Activated CD8-positive, alpha-beta memory T cell treated with anti-CD3 and anti-CD28 coated beads for 48 hours (primary cell): ENCODE results near the gene CENPP.
"Not testable (repeated sequence)": the region's sequence is repeated elsewhere in the genome, so short reads cannot be mapped to it uniquely, and the experiment has no call there.

Source experiments
- DNase-seq, 3 experiments: peaks; one replicate each; pipeline ENCODE4 v3.0.0-alpha.2; 2020; ENCODE audit warnings: low read depth in 2 of 3, low spot score in 2 of 3

Gene CENPP

DNA sequence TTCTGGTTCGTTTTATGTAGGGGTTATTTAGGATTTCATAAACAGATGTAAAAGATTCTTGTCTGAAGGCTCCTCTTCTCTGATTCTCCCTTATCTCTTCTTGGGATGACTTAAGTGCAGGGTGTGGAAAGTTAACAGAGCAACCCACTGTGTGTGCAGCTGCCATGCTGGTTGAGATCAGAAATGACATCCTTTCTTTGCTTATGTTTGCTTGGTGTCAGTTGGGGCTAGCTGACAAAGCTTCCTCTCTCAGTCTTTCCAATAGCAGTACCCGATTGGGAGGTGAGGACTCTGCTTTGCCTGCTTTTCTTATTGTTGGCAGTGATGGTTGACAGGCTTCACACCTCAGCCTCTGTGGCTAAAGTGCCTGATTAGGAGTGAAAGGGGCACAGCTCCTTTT is 52.1 kb downstream of the CENPP start:
- DNase-seq: no peak

DNA sequence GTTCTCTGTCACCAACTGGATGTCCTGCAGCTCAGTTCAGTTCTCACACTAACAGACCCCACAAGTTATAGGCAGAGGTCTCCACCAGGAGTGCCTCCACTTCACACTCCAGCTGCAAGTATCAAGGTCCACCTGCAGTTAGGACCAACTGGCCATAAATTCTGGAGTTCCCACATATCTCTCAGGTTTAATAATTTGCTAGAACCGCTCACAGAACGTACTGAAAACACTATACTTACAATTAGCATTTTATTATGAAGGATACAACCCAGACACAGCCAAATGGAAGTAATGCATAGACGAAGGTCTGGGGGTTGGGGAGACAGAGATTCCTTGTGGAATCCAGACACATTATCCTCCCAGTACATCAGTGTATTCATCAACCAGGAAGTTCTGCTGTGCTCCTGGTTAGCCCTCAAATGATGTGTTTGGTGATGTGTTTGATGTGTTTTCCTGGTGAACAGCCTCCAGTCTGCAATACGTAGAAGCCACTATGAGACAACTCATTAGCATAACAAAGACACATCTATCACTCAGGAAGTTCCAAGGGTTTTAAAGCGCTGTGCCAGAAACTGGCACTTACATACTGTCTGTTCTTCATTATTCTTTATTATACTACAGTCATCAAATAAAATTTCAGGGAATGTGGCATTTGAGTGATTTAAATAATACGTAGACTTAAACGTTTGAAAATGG is 53.3 kb downstream of the CENPP start:
- DNase-seq: no peak

DNA sequence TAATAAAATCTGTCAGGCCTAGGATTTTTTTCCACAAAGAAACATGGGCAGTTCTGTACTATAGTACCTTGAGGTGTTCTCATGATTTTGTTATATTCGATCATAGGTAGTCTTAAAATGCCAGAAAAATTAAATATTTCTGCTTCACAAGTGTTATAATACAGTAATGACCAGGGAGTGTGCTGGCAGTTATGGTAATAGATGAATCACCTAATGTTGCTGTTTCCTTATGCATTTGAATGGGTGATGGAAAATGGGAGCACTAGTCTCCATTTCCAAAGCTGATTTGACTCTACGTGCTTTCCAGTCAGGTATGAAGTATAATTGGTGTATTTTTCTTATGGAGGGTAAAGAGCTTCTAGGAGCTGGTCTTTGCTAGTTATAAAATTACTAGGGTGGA is 54.9 kb downstream of the CENPP start:
- no peak for DNase-seq

DNA sequence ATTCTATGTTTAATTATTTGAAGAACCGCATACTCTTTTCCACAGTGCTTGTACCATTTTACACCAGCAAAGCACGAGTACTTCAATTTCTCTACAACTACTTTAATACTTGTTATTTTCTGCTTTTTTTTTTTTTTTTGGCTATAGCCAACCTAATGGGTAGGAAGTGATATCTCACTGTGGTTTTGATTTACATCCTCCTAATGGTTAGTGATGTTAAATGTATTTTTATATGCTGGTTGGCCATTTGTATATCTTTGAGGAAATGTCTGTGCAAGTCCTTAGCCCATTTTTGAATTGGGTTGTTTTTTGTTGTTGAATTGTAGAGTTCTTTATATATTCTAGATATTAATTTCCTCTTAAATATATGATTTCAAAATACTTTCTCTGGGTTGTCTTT is 56.0 kb downstream of the CENPP start:
- DNase-seq: no peak

DNA sequence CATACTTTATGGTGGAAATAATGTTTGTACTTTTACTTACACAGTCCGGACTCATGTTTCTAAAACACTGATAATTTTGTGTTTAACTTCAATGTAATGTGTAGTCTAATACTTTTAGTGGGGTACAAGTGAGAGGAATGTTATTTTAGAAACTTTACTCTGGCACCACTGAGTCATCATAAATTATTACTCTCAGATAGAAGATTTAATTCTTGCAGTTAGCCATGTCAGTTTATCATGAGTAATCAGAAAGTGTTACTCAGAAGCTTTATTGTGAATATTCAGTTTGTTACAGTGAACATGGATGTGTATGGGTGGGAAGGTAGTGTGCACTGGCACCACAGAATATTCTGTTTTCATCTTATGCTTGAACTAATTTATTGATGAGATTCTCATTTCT is 58.6 kb downstream of the CENPP start:
- DNase-seq: no peak

DNA sequence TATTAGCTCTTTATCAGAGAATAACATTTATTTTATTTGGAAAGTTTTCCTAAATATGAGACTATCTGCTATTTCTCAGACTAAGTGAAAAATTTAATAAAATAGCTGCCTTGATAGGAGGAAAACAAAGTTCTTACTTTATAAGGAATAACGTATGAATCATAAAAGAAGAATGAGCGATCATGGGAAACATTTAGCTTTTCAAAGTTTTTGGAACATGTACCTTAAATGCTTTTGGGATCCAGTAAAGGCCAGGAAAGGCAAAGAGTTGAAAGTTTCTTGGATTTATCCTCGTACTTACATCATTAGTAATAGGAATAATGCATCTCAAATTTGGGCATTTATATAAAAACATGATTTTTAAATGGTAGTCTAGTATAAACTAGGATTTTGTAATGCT is 59.2 kb downstream of the CENPP start:
- no peak for DNase-seq

DNA sequence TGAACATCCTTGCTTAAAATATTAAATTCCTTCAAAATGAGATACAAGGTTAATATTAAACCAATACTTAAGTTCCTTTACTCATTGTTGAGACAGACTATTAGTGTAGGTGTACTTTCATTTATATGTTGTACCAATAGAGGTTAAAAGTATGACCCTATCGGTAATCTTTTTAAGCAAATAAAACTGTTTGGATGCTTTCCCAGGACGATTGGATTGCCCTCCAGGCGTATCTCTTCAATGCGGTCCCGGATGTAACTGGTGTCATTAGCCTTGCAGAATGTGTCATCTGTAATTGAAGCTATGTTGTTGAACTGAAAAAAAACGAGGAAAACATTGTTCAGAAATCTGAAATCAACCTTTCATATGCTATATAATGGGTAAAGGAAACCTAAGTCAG is 59.7 kb downstream of the CENPP start:
- DNase-seq: no peak

DNA sequence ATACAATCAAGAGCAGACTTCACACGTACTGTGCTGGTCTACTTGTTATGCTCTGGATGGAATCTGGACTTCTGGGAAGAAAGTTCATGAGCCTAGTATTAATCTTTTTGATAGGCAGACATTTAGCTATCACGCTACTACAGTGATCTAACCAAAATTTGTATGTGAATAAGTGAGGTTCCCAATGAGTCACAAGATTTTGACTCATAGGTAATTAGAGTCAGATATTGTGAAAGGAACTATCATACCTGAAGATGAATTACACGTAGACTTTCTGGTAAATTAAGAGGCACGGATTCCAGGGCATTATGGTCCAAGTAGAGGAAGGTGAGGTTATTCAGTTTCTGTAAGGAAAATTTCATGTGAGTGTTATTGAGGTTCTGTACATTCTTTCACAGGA is 60.2 kb downstream of the CENPP start:
- DNase-seq: no peak

DNA sequence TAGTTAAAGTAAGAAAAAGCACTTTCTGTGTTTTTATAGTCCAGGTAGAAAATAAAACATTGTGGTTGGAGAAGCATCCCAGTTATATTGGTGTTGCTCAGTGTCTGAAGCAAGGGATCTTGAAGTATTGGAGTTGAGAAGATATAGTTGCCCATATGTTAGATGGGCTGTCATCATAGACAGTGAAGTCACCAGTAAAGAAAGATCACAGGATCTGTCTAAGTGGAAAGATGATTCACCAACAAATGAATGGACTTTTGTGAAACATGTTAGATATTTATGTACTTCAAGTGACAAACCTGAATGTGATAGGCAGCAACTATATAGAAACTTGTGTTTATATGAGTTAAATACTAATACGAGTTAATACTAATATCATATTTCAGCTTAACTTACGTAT is 66.9 kb downstream of the CENPP start:
- no peak for DNase-seq

DNA sequence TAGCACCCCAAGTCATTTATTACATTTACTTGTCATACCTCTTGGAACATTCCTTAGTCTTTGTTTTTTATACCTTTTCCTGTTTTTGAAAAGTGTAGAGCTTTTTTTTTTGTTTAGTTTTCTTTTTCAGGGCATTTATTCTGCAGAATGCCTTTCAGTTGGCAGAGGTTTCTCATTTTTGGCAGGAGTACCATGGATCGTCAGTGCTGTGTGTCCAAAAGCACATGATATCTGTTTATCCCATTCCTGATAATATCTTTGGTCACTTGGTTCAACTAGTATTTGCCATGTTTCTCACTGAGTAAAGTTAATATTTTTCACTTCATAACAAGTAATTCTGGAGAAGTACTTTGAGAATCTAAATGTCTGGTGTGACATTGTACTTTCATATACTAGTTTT is 67.9 kb downstream of the CENPP start:
- no peak for DNase-seq

DNA sequence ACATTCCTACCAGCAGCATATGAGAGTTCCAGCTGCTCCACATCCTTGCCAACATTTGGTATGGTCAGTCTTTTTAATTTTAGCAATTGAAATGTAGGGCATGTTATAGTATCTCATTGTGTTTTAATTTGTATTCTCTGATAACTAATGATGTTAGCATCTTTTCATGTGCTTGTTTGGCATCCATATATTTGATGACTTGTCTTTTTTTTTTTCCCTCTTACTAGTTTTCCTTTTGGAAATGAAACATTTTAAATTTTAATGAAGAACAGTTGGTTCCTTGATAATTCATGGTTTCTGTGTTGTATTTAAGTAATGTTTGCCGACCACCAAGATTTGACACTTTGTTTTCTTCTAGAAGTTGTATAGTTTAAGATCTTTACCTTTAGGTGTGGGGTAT is 69.9 kb downstream of the CENPP start:
- no peak for DNase-seq

DNA sequence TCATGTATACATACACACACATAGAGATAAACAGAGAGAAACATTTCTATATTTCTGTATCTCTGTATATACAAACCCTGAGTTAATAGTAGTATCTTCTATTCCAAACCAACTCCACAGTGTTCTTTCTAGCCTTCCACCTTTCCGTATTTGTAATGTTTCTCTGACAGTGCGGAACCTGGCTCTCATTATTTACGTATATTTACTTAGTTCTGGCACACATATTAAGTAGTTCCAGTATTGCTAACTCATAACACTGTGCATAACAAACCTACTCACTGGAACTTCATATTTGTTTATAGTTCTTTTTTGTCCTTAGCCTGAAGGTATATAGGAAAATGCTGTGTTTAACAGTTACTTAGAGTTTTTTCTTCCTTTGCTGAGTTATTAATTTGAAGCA is 72.1 kb downstream of the CENPP start:
- DNase-seq: no peak

DNA sequence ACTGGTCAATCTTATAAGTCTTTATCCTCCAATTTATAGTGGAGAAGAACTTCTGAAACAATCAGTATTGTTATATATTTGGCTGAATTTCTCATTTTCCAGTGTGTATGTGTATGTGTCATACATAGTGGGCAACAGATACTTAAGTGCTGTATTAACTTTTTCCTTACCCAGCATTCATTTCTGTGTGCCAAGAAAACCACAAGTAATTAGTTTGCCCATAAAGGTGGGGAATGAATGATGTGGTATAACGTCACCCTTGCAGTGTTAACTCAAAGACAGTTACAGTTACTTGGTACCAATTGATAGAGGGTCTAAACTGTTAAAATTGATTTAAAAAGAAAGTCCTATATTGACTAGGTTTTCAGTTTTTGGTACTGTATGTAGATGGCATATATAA is 76.6 kb downstream of the CENPP start:
- DNase-seq: no peak

DNA sequence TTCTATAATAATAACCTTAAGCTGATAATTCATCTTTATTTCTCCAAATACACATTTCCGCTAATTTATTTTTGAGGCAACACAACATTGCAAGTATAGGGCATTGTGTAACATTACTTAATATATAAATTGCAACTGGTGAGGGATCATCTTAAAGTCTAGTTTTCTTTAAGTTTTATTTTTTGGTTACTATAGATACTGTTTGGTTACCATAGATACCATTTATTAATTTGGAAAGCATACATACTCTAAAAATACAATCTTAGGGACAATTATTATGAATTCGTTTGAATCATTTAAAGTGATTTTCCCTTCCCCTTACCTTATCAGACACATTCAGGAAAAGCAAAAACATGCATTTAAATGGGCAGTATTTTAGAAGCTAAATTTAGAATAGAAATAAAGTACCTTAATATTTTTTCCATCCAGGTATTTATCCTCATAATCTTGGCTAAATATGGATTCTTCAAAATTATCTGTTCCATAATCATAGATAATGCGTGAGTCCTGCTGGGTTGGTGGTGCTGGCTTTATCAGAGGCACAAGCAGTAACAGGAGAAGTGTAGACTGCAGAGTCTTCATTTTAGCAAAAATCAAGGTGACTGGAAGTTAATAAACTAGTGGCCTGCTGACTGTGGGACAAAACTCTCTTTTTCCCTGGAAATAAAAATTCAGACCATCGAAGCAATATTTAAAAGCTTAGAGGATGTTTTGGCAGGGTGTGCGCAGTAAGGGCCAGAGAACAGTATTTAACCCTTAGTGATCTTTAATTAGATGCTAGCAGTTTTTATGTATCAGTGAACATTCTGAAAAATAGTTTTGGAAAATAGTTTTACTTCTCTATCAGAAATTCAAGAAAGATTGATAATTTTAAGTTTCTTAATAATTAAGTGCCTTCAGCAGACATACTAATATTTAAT is 77.3 kb downstream of the CENPP start:
- DNase-seq: no peak

DNA sequence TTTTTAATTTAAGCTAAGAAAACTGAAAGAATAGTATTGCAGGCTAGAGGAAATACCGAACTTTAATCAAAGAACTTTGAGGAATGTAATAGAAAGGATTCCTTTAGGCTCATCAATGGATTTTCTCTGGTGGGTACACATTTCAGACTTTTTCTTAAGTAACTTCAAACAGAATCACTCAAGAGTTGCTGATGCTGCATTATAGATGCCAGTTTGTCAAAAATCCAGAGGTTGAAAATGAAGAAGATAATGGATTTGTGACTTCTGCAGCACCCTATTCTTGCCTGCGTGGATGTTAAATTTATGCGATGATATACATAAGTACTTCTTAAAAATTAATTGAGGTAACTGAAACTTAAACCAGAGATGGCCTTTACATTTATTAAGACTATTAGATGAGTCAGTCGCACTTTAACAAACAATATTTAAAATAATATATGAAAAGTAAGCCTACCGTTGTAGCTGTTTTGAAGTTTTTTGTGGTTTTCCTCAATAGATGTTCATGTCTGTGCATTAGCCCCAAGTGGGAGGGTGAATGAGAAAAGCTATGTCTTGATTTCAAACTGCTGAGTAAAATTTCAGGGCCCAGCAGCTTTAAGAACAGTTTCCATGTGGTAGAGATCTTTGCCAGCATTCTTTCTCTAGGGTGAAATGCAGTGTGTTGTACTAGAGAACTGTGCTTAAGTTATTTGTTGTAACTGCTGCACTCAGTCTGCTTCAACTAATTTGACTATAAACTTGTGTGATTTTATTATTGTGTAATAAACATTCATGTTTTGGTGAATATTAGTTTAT is 78.5 kb downstream of the CENPP start, which contains the start of gene OGN:
Gene OGN (minus strand): TSS at position 537 of the 795 bp plus-strand sequence. CDS start 1,171 bp downstream, outside the sequence.
- no peak for DNase-seq

DNA sequence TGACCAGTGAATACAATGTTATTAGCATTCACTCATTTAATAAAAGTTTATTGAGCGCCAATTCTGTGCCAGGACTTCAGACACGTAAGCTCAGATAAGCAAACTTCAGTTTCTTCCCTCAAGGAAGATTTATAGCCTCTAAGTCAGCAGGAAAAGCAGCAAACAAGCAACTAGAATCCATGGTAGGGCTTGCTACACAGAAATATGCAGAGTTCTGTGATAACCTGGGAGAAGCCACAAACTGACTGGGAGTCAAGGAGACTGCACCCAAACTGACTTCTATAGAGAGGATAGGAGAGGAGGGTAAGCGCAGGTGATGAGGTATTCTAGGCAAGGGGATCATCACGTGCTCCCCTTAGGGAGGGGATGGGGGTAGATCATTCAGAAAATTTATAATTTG is 80.1 kb downstream of the CENPP start:
- DNase-seq: no peak

DNA sequence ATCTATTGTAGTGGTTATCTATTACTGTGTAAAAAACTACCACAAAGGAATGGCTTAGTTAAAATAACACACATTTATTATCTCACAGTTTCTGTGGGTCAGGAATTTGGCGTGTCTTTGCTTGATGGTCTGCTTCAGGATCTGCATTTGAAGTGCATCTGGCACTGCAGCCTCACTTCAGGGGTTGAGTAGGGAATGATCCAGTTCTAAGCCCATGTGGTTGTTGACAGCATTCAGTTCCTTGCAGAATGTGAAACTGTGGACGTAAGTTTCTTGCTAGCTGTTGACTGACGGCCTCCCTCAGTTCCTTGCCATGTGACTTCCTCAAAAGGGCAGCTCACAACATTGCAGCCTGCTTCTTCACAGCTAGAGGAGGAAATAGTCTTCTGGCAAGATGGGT is 80.7 kb downstream of the CENPP start:
- DNase-seq: no peak

DNA sequence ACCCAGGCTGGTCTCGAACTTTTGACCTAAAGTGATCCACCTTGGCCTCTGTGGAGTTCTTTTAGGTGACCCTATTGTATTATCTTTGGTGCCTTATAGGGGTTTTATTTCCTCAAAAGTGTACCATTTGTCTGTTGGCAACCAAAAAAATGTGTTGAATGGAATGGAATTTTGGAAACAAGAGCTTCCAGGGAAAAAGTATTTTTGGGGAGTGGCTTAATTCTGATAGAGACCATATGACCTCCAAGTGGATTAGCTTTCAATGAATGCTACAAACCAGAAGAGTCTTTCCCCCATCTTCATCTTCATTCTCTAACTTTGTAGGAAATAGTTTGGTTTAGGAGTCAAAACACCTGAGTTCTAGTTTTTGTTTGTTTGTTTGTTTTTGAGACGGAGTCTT is 82.1 kb downstream of the CENPP start:
- no peak for DNase-seq

DNA sequence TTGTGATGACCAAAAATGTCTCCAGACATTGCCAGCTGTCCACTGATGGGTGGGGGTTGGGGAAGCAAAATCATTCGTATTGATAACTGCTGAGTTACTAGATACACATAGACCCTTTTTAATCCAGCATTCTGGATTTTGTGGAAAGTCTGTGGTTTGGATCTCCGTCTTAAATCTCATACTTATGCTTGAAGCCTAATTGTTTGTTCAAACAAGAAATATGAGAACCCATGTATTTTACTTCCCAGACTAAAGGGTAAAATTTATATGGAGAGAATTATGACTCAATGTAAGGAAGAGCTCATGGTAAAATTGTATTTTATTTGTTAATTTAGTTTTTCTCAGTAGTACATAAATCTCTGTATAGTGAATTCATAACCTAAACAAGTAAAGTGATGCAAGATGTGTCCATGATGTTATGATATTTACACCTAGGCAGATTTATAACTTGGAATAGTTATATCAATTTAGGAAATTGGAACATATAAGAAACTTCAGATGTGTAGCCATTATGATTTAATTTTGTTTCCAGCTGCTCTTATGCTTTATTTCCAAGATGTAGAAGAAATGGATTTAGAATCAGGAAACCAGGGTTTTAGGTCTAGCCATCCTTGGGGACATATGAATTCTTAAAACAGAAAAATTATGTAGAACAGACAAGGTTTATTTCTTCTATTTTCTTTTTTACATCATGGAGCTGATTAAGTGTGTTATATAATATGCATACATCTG is 83.2 kb downstream of the CENPP start:
- no peak for DNase-seq

DNA sequence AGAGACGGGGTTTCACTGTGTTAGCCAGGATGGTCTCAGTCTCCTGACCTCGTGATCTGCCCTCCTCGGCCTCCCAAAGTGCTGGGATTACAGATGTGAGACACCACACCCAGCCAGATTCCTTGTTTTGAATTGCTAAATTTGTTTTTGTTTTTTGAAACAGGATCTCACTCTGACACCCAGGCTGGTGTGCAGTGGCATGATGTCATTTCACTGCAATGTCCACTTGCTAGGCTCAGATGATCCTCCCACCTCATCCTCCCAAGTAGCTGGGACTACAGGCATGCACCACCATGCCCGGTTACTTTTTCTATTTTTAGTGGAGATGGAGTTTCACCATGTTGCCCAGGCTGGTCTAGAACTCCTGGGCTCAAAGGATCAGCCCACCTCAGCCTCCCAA is 85.4 kb downstream of the CENPP start:
- not testable (repeated sequence) for DNase-seq

DNA sequence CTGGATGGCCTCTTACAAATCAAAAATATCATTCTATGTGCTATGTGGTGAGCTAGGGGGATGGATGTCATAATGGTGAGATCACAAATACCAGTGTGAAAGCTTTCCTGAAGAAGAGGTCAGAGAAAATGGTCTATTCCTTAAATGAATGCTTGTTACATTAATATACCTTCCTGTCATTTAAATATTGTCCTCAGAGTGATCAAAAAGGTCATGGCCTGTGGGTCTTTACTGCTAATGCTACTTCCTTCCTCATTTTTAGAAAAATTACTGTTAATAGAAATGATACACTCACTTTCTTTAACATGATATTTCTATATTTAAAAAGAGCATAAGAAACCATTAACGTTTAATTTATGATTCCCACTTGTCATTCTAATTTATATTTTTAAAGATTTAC is 88.8 kb downstream of the CENPP start:
- no peak for DNase-seq
